B cell (primary cell): ENCODE data around the gene PXK.

Source experiments
- EZH2 ChIP-seq: IDR thresholded peaks from 2 replicates; pipeline ENCODE4 v1.6.1; 2012; ENCODE audit warnings: borderline replicate concordance, low read depth, mild to moderate bottlenecking, moderate library complexity, low read length; ENCODE audit not compliant: insufficient read depth, poor library complexity, severe bottlenecking
- TF ChIP-seq, protein P1 (sequence below): fragments of 200-600 bp; IDR thresholded peaks from one replicate; pipeline ENCODE4 v1.8.0; 2022; ENCODE audit warnings: antibody characterized with exemption, mild to moderate bottlenecking

DNA sequence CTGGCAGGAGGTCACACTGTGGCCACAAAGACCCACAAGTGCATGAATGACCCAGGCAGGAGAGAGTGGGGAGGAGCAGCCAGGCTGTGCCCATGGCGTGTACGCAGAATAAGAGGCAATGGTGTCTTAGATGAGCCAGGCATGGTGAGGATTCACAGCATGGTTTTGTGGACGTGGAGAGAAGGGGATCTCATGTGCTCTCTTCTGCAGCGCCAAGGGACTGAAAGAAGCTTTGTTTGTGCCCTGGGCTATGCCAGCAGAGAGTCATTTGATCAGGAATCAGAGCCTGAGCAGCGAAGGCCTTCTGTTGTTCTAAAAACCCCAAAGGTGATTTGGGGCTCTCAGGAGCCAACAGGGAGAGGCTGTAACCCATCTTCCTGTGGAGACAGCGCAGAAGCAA, 45.3 kb upstream of the PXK start:
- TF ChIP-seq, protein P1, sequence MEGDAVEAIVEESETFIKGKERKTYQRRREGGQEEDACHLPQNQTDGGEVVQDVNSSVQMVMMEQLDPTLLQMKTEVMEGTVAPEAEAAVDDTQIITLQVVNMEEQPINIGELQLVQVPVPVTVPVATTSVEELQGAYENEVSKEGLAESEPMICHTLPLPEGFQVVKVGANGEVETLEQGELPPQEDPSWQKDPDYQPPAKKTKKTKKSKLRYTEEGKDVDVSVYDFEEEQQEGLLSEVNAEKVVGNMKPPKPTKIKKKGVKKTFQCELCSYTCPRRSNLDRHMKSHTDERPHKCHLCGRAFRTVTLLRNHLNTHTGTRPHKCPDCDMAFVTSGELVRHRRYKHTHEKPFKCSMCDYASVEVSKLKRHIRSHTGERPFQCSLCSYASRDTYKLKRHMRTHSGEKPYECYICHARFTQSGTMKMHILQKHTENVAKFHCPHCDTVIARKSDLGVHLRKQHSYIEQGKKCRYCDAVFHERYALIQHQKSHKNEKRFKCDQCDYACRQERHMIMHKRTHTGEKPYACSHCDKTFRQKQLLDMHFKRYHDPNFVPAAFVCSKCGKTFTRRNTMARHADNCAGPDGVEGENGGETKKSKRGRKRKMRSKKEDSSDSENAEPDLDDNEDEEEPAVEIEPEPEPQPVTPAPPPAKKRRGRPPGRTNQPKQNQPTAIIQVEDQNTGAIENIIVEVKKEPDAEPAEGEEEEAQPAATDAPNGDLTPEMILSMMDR, result no peak
- no peak for TF ChIP-seq EZH2
